HepG2 (cell line): ENCODE results near the gene CNIH3.

Experiments
- CREB1 ChIP-seq, 2 experiments: fragments of 450-650 bp in 1 of 2; IDR thresholded peaks; 2 replicates each; pipeline ENCODE4 v1.6.1; 2016 to 2017; ENCODE audit warnings: control low read depth in 1 of 2, mild to moderate bottlenecking in 1 of 2, missing compliant biosample characterization in 1 of 2, missing genetic modification characterization in 1 of 2
- ZNF256 ChIP-seq: sonication (generic); formaldehyde crosslinking; conservative IDR thresholded peaks from 2 replicates; pipeline ENCODE4 v1.4.0; 2020; ENCODE audit warnings: missing genetic modification reagents

- TF ChIP-seq ZNF256 (CRISPR knock-in tag): no peak
- no peak for TF ChIP-seq CREB1 (IDR thresholded peaks at IDR 0.05)
- no peak for TF ChIP-seq CREB1 (CRISPR knock-in tag; IDR thresholded peaks at IDR 0.05)
Measured at GRCh38 chr1:224698015-224698451, 81.9 kb downstream of the CNIH3 start.
